BJ (cell line): ENCODE results near the gene OPA3. TPM values are rescaled to one million over a fixed set of nuclear protein-coding genes. Genes with fewer than 3 reads are reported as not detected.

Source experiments
- CTCF ChIA-PET: fragments of 350-600 bp; formaldehyde crosslinking; extraction: SDS; loops from one replicate; lab custom pipeline; 2021; ENCODE audit warnings: antibody characterized with exemption, inconsistent platforms; lab: Yijun Ruan, JAX
- POLR2A ChIA-PET: fragments of 300-600 bp; sonication (Branson Sonifier 250); formaldehyde crosslinking; extraction: SDS; loops from one replicate; lab custom pipeline; 2021; ENCODE audit warnings: antibody characterized with exemption; lab: Charles Lee
- DNase-seq: peaks from one replicate; pipeline ENCODE4 v3.0.0-alpha.2; 2011; ENCODE audit warnings: low read depth
- H3K27me3 ChIP-seq: 2 replicates; pipeline ENCODE4 v1.6.0; 2011; ENCODE audit warnings: low read length; ENCODE audit not compliant: control insufficient read depth, insufficient read depth
- H3K36me3 ChIP-seq: 2 replicates; pipeline ENCODE4 v1.5.1; 2011; ENCODE audit warnings: low read length; ENCODE audit not compliant: control insufficient read depth, insufficient read depth
- H3K4me3 ChIP-seq: 2 replicates; pipeline ENCODE4 v1.5.1; 2011; ENCODE audit warnings: low read depth, mild to moderate bottlenecking, control low read depth, low read length
- CTCF ChIP-seq: IDR thresholded peaks from 2 replicates; pipeline ENCODE4 v1.5.1; 2011; ENCODE audit warnings: low read depth, mild to moderate bottlenecking, control low read depth, inconsistent platforms, low read length, moderate library complexity; ENCODE audit not compliant: insufficient read depth
- polyA plus RNA-seq: library from polyadenylated mRNA; depleted of rRNA; stranded (reverse); fragments of >200 nt; gene quantifications from 2 replicates; pipeline ENCODE4 v1.2.3, GENCODE V29; 2011

The OPA3 gene
- polyA plus RNA-seq, 1 experiment = 15.1 TPM

- Histone ChIP-seq H3K36me3 (peaks cover 22% of the 10 kb centered on the region), H3K4me3 (no peak overlapping the region), H3K27me3 (no peaks in the 10 kb centered on the region)
- CTCF ChIA-PET = interaction anchor here (0.6 kb wide), 1 partner anchor 119 kb away, joined by 3 read pairs; no protein-coding TSS in a partner anchor
- TF ChIP-seq CTCF = no peak
- POLR2A ChIA-PET = no interaction called here
- no peak for DNase-seq
Observed at GRCh38 chr19:45517238-45517637, 67.4 kb downstream of the OPA3 start.

- ChIA-PET POLR2A (no interaction called here), CTCF (interaction anchor here (0.5 to 2.2 kb wide), 9 partner anchors 11 to 166 kb away, joined by 3 to 6 read pairs (median 5); no protein-coding TSS in a partner anchor)
- no peak overlapping the region for H3K4me3 ChIP-seq
- no peaks in the 10 kb centered on the region for H3K27me3 ChIP-seq
- H3K36me3 ChIP-seq = peaks cover 13% of the 10 kb centered on the region
- DNase-seq = no peak
- TF ChIP-seq CTCF = no peak
Observed at GRCh38 chr19:45515807-45516401, 68.7 kb downstream of the OPA3 start.

- no peak for TF ChIP-seq CTCF
- no peaks in the 10 kb centered on the region for H3K27me3 ChIP-seq
- peaks cover 10% of the 10 kb centered on the region for H3K36me3 ChIP-seq
- DNase-seq = no peak
- CTCF ChIA-PET = interaction anchor here (0.6 to 2.2 kb wide), 6 partner anchors 29 to 167 kb away, joined by 3 to 6 read pairs (median 5); no protein-coding TSS in a partner anchor
- POLR2A ChIA-PET = no interaction called here
- no peak overlapping the region for H3K4me3 ChIP-seq
Observed at GRCh38 chr19:45515081-45515624, 69.4 kb downstream of the OPA3 start.

GRCh38 chr19:45514376-45515051 lies 70.1 kb downstream of the OPA3 start:
- no peaks in the 10 kb centered on the region for H3K27me3 ChIP-seq
- H3K36me3 ChIP-seq = peaks cover 9% of the 10 kb centered on the region
- H3K4me3 ChIP-seq = no peak overlapping the region
- ChIA-PET CTCF (interaction anchor here (1.8 to 2.2 kb wide), 2 partner anchors 127 to 129 kb away, joined by 5 to 6 read pairs; no protein-coding TSS in a partner anchor), POLR2A (no interaction called here)
- no peak for DNase-seq
- TF ChIP-seq CTCF = no peak

- Histone ChIP-seq H3K36me3 (peaks cover 8% of the 10 kb centered on the region), H3K27me3 (no peaks in the 10 kb centered on the region), H3K4me3 (no peak overlapping the region)
- DNase-seq = no peak
- ChIA-PET CTCF (no interaction called here), POLR2A (no interaction called here)
- TF ChIP-seq CTCF = no peak
Observed at GRCh38 chr19:45512881-45513483, 71.6 kb downstream of the OPA3 start.
